ENCODE results near the gene FXYD1.
A peak's percentile ranks its signal among the peaks of the same experiment; 100 is the strongest.

- TF ChIP-seq POLR2A (IDR thresholded peaks at IDR 0.05) (no peak), CTCF (IDR thresholded peaks at IDR 0.05 in 8 of 11, conservative IDR thresholded peaks at IDR 0.05 in 3 of 11) (peak; percentile 4 to 92 (median 71))
These were observed 4.1 kb downstream of the FXYD1 start for GRCh38 chr19:35142606-35143230.

All from spleen (tissue), 7 donors.